Spleen (tissue), 7 donors: ENCODE results near the gene ADPRH.
"Not testable (repeated sequence)": the region's sequence is repeated elsewhere in the genome, so short reads cannot be mapped to it uniquely, and the experiment has no call there.

Experiments
- CTCF ChIP-seq, 11 experiments: fragments of 200-600 bp in 7 of 11; fragments of 450-650 bp in 4 of 11; sonication (generic) in 4 of 11; IDR thresholded peaks in 8 of 11; conservative IDR thresholded peaks in 3 of 11; 1 replicate in 7 of 11; 2 replicates in 4 of 11; pipeline versions ENCODE4 v1.4.0 to v1.8.0; 2016 to 2021; ENCODE audit warnings: antibody characterized with exemption in 11 of 11, inconsistent platforms in 4 of 11, mild to moderate bottlenecking in 1 of 11
- POLR2A ChIP-seq, 3 donors: fragments of 450-650 bp; IDR thresholded peaks; one replicate each; pipeline ENCODE4 v1.5.1; 2017; ENCODE audit warnings: antibody characterized with exemption in 3 of 3, mild to moderate bottlenecking in 1 of 3
- POLR2AphosphoS5 ChIP-seq, 3 donors: sonication (generic); formaldehyde crosslinking; IDR thresholded peaks; one replicate each; pipeline ENCODE4 v1.5.1; 2017; ENCODE audit warnings: antibody characterized with exemption in 3 of 3
- donor health status: DM: no; HTN: no; CAD: no; lungs with moderate emphysema.
- donor health status: DM: no; HTN: no; CAD: no.
- donor health status: DM: no; HTN: no; CAD: no.

DNA sequence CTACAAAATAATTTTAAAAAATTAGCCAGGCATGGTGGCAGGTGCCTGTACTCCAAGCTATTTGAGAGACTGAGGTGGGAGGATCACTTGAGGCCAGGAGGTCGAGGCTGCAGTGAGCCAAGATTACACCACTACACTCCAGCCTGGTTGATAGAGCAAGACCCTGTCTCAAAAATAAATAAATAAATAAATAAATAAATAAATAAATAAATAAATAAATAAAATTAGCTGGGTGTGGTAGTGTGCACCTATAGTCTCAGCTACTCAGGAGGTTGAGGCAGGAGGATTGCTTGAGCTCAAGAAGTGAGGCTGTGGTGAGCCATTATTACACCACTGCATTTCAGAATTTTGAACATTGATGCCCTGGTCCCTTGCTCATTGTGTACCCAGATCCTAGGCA is 15.6 kb downstream of the ADPRH start:
- not testable (repeated sequence) for TF ChIP-seq CTCF (IDR thresholded peaks at IDR 0.05 in 8 of 11, conservative IDR thresholded peaks at IDR 0.05 in 3 of 11); POLR2AphosphoS5 (IDR thresholded peaks at IDR 0.05); POLR2A (IDR thresholded peaks at IDR 0.05)
